HG02763 (cell line): ENCODE measurements around the gene ZNF808.
"Not testable (repeated sequence)": the region's sequence is repeated elsewhere in the genome, so short reads cannot be mapped to it uniquely, and the experiment has no call there.

ENCODE experiments used
- ATAC-seq: cut with Tn5 transposase; IDR thresholded peaks from one replicate; pipeline ENCODE4 v1.9.1; 2021; ENCODE audit warnings: mild to moderate bottlenecking, moderate library complexity; ENCODE audit not compliant: unreplicated experiment

ZNF808 gene

GRCh38 chr19:52527134-52527955 lies at the start of gene ZNF808:
TSS of gene ZNF808 (plus strand) at chr19:52527668. CDS start at chr19:52543285, 15,617 bp downstream.
- peak; percentile 86 for ATAC-seq

DNA sequence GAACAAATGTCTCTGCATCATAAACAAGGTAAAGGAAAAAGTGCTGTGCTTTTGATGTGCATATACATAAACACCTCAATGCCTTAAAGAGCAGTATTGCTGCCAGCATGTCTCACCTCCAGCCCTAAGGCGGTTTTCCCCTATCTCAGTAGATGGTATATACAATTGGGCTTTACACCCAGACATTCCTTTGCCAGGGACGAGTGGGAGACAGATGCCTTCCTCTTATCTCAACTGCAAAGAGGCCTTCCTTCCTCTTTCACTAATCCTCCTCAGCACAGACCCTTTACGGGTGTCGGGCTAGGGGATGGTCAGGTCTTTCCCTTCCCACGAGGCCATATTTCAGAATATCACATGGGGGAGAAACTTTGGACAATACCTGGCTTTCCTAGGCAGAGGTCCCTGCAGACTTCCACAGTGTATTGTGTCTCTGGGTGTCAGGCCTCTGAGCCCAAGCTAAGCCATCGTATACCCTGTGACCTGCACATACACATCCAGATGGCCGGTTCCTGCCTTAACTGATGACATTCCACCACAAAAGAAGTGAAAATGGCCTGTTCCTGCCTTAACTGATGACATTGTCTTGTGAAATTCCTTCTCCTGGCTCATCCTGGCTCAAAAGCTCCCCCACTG lies 43.2 kb upstream of the ZNF808 start:
- not testable (repeated sequence) for ATAC-seq

DNA sequence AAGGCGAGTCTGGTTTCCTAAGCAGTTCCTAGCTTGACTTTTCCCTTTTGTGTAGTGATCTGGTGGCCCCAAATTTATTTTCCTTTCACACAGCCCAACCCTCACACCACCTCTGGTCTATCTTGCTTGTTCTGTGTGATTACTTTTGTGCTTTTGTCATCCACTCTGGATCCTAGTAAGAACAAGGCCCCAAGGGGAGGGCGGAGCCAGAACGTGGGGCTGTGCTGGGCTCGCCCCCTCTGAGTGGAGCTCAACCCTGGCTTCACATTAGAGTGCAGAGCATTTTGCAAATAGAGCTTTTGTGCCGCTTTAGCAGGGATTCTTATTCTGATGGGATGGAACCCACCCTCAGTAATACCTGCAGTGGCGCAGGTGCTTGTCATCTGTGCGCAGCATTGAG lies 42.4 kb upstream of the ZNF808 start:
- not testable (repeated sequence) for ATAC-seq

GRCh38 chr19:52485561-52486240 lies 41.8 kb upstream of the ZNF808 start:
- ATAC-seq, result not testable (repeated sequence)

DNA sequence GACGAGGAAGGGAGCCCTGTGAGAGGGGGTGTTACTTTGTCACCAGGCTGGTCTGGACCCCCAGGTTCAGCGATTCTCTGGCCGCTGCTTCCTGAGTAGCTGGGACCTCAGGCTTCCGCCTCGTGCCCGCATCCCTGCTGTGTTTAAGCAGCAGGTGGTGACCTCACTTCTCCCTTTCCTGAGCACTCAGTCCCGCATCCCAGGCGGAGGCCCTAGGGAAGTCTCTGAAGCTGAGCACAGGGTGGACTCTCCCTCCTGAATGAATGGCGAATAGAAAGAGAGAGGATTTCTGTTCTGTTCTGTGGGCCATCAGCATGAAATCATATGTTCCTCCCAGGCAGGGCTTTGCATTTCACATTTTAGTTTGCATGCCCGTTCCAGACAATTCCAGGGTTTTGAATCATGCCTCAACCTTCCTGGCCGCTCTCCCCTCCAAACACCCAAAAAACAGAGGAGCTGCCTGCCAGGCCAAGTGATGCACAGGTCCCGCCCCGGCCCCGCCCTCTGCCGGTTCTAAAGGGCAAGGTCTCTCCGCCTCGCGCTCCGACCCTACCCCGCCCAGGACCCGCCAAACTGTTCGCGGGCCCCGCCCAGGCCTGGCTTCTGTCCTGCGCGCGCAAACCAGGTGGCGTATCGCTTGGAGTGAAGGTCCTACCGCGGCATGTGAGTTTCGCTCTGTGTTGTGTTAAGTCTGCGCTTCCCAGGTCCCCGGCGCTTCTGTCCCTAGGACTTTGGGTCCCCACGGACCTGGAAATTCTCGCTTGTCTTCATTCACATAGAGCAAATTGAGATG lies 35.1 kb upstream of the ZNF808 start:
- no peak for ATAC-seq

- no peak for ATAC-seq
These were observed 34.4 kb upstream of the ZNF808 start for GRCh38 chr19:52492994-52493470.

GRCh38 chr19:52494518-52494917 lies 33.0 kb upstream of the ZNF808 start:
- ATAC-seq, result no peak

GRCh38 chr19:52498571-52498970 lies 28.9 kb upstream of the ZNF808 start:
- no peak for ATAC-seq

GRCh38 chr19:52500474-52500873 lies 27.0 kb upstream of the ZNF808 start:
- not testable (repeated sequence) for ATAC-seq

DNA sequence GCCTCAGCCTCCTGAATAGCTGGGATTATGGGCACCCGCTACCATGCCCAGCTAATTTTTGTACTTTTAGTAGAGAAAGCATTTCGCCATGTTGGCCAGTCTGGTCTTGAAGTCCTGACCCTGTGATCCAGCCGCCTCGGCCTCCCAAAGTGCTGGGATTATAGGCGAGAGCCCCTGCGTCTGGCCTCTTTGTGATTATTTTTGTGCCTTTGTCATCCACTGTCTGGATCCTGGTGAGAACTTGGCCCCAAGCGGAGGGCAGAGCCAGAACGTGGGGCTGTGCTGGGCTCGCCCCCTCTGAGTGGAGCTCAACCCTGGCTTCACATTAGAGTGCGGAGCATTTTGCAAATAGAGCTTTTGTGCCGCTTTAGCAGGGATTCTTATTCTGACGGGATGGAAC lies 26.5 kb upstream of the ZNF808 start:
- ATAC-seq, result not testable (repeated sequence)

GRCh38 chr19:52507266-52507665 lies 20.2 kb upstream of the ZNF808 start:
- no peak for ATAC-seq

- no peak for ATAC-seq
These were observed 11.3 kb upstream of the ZNF808 start for GRCh38 chr19:52516191-52516590.

- no peak for ATAC-seq
These were observed 8.8 kb upstream of the ZNF808 start for GRCh38 chr19:52518646-52519045.

GRCh38 chr19:52519175-52519574 lies 8.3 kb upstream of the ZNF808 start:
- not testable (repeated sequence) for ATAC-seq

- ATAC-seq, result no peak
These were observed 7.5 kb upstream of the ZNF808 start for GRCh38 chr19:52520013-52520412.

DNA sequence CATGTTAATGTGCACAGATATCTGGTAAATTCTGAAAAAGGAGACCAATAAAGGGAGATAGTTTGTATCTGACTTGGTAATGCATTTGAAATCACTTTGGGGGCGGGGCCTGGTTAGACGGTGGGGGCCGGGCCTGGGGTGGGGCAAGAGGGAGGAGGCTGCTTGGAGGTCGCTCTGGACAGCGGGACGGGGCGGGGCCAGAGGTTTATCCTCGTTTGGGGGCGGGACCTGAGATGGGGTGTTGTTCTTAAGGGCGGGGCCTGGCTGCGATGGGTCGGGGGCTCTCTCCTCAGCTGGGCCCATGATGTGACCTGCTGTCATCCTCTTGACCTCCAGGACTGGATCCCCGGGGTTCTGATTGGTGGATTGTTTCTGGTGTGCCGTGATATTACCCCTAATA lies 4.9 kb upstream of the ZNF808 start:
- ATAC-seq, result no peak

- no peak for ATAC-seq
These were observed 3.4 kb upstream of the ZNF808 start for GRCh38 chr19:52524086-52524485.

GRCh38 chr19:52527956-52528351 lies 486 bp downstream of the ZNF808 start:
- no peak for ATAC-seq

- ATAC-seq, result no peak
These were observed 5.0 kb downstream of the ZNF808 start for GRCh38 chr19:52532480-52532879.

GRCh38 chr19:52533901-52534300 lies 6.4 kb downstream of the ZNF808 start:
- ATAC-seq, result no peak

DNA sequence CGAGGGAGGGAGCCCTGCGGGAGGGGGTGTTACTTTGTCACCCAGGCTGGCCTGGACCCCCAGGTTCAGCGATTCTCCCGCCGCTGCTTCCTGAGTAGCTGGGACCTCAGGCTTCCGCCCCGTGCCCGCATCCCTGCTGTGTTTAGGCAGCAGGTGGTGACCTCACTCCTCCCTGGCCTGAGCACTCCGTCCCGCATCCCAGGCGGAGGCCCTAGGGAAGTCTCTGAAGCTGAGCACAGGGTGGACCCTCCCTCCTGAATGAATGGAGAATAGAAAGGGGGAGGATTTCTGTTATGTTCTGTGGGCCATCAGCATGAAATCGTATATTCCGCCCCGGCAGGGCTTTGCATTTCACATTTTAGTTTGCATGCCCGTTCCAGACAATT lies 7.9 kb downstream of the ZNF808 start:
- not testable (repeated sequence) for ATAC-seq
